GM18508 (cell line): ENCODE results near the gene PPP6R2.

Source experiments
- ATAC-seq: cut with Tn5 transposase; IDR thresholded peaks from one replicate; pipeline ENCODE4 v1.9.1; 2021; ENCODE audit warnings: moderate number of reproducible peaks; ENCODE audit not compliant: insufficient read depth, unreplicated experiment

The PPP6R2 gene

GRCh38 chr22:50481440-50482106, 138.4 kb downstream of the PPP6R2 start, which contains the start of gene ADM2:
TSS of gene ADM2 (plus strand) at chr22:50481543. CDS start at chr22:50481848, 305 bp downstream.
- no peak for ATAC-seq

GRCh38 chr22:50482107-50483074, 139.3 kb downstream of the PPP6R2 start:
- ATAC-seq, result no peak

GRCh38 chr22:50483106-50483505, 140.0 kb downstream of the PPP6R2 start:
- ATAC-seq, result no peak

- no peak for ATAC-seq
Observed at GRCh38 chr22:50483556-50483955, 140.4 kb downstream of the PPP6R2 start.

GRCh38 chr22:50483977-50484853, 141.1 kb downstream of the PPP6R2 start:
- ATAC-seq, result no peak

- ATAC-seq, result no peak
Observed at GRCh38 chr22:50485221-50486131, 142.3 kb downstream of the PPP6R2 start.

- no peak for ATAC-seq
Observed at GRCh38 chr22:50486561-50487289, 143.6 kb downstream of the PPP6R2 start, which contains the start of gene MIOX. TSS of gene MIOX (plus strand) at chr22:50486859. CDS start at chr22:50486898, 39 bp downstream.

- ATAC-seq, result no peak
Observed at GRCh38 chr22:50487290-50488005, 144.3 kb downstream of the PPP6R2 start.

- no peak for ATAC-seq
Observed at GRCh38 chr22:50488006-50488677, 145.0 kb downstream of the PPP6R2 start.

GRCh38 chr22:50488886-50489285, 145.8 kb downstream of the PPP6R2 start:
- ATAC-seq, result no peak

GRCh38 chr22:50489363-50490243, 146.5 kb downstream of the PPP6R2 start:
- no peak for ATAC-seq

GRCh38 chr22:50490531-50491308, 147.6 kb downstream of the PPP6R2 start:
- no peak for ATAC-seq
